GM18508 (cell line): ENCODE data around the gene DOCK1.

Source experiments
- ATAC-seq: cut with Tn5 transposase; IDR thresholded peaks from one replicate; pipeline ENCODE4 v1.9.1; 2021; ENCODE audit warnings: moderate number of reproducible peaks; ENCODE audit not compliant: insufficient read depth, unreplicated experiment

Gene DOCK1

DNA sequence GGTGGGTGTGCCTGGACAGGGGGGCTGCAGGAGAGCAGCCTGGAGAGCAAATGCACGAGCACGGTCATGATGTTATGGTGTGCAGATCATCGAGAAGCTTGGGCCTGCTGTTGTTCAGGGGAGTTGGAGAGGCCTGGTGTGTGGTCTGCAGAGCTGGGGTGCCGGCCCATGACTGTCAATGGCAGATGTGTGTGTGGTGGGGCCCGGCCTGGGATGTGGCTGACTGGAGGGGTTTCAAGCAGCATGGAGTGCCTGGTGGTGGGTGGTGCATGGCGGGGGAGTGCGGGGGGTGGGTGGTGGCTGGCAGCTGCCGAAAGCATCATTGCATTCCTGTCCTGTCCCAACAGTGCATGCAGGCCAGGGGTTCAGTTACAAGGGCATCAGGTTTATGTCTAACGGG, 122.6 kb downstream of the DOCK1 start:
- ATAC-seq: no peak

GRCh38 chr10:127028556-127028955, 123.3 kb downstream of the DOCK1 start:
- no peak for ATAC-seq

GRCh38 chr10:127029061-127029460, 123.8 kb downstream of the DOCK1 start:
- no peak for ATAC-seq

- ATAC-seq: no peak
Observed at GRCh38 chr10:127033216-127034033, 128.2 kb downstream of the DOCK1 start.

GRCh38 chr10:127034034-127034633, 128.9 kb downstream of the DOCK1 start:
- no peak for ATAC-seq

DNA sequence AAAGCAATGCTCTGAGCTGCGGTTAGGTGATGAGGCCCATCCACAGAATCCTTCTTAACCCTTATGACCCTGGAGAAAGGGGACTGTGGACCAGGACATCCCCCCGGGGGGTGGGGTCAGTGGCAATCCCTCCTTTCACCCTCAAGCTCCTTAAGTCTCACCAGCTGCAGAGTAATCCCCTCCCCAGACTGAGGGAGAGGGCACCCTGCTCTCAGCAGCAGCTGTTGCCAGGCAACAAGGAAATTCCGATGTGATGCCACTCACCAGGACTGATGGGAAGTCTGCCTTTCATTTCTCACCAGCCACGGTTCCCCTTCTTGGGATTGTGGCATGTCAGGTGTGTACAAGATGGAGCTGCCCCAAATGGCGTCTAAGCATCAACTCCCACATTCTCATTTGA, 129.6 kb downstream of the DOCK1 start:
- no peak for ATAC-seq

DNA sequence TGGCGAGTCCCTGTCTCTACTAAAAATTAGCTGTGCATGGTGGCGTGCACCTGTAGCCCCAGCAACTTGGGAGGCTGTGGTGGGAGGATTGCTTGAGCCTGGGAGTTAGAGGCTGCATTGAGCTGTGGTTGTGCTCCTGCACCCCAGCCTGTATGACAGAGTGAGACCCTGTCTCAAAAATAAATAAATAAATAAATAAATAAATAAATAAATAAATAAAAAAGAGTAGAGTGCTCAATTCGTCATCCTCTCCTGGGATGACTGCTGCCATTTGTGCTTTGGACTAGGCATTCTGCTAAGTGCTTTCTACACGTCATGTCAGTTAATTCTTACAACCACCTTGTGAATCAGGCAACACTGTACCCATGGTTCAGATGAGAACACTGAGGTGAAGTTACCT, 130.6 kb downstream of the DOCK1 start:
- ATAC-seq: no peak

DNA sequence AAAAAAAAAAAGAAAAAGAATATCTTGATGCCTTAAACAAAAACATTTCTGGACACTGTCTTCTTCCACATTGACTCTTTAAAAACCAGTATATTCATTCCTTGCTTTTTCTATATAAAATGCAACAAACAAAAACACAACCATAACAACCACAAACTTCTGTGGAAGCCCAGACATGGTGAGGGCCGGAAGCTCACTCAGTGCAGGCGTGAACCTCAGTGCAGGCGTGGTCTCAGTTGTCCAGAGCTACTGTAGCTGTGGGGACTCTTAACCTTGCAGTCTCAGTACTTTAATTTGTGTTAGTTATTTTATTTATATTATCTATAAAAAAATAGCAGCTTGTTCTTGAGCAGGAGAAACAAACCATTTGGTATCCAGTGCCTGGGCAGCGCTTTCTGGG, 131.8 kb downstream of the DOCK1 start:
- ATAC-seq: no peak

DNA sequence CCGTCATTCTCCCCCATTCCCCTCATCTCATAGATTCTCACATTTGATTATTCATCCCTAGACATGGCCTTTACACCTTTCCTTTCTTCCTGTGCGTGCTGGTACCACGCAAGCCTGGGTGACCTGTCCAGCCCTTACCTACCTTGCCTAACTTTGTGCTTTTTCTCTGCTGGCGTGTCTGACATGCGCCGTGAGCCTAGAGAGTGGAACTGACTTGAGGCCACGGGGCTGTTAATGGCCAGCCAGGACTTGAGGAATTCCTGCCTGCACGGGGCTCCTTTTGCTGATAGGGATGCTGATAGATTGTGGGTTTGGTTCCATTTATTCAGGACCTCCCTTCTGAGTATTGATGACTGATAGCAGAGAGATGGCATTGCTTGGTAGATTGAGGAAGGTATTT, 134.2 kb downstream of the DOCK1 start:
- no peak for ATAC-seq

DNA sequence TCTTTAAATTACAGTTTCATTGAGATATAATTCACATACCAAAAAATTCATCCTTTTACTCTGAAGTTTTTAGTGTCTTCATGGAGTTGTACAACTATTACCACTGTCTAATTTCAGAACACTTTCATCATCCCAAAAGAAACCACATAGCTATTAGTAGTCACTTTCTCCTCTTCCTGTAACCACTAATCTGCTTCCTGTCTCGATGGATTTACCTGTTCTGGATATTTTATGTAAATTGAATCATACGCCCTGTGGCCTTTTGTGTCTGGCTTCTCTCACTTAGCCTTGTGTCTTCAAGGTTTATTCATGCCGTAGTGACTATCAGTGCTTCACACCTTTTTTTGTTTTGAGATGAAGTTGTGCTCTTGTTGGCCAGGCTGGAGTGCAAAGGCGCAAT, 135.5 kb downstream of the DOCK1 start:
- no peak for ATAC-seq

- ATAC-seq: no peak
Observed at GRCh38 chr10:127041552-127041951, 136.3 kb downstream of the DOCK1 start.

- no peak for ATAC-seq
Observed at GRCh38 chr10:127043301-127043700, 138.1 kb downstream of the DOCK1 start.

GRCh38 chr10:127044186-127044585, 139.0 kb downstream of the DOCK1 start:
- ATAC-seq: no peak

DNA sequence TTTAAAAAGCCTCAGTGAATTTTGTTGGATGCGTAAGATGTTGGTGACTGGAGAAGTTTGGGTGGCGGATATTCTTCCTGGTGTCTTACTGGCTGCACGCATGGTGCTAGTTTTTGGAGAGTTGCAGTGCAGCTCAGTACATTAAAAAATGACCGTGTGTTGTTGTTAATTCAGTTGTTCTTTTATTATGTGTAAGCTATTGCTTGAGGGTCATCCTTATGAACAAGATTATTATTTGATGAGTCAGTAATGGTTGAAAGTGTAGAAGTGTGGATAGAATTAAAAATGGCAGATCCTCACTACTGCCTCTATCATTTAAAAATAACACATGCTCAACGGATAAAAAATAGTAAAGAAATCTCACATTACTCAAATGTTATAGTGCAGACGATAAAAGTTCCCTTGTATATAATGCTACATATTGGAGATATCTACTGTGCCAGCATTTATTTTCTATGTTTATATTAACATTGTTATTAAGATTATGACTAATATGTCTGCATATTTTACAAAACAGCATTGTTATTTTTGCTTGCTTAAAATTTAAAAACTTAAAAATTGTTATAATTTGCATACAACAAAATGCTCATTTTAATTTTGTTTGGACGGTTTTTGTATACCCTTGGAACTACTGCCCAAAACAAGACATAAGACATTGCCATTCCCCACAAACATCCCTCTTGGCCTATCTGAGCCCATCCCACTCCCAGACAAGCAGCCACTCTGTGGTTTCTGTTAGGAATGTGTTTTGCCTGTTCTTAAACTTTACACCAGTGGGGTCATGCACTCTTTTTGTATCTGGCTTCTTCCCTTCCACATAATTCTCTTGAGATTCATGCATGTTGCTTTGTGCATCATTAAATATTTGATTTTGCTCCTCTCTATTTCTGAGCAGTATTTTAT, 142.0 kb downstream of the DOCK1 start:
- ATAC-seq: no peak

GRCh38 chr10:127047878-127048238, 142.6 kb downstream of the DOCK1 start:
- ATAC-seq: no peak

GRCh38 chr10:127048630-127049029, 143.4 kb downstream of the DOCK1 start:
- no peak for ATAC-seq

DNA sequence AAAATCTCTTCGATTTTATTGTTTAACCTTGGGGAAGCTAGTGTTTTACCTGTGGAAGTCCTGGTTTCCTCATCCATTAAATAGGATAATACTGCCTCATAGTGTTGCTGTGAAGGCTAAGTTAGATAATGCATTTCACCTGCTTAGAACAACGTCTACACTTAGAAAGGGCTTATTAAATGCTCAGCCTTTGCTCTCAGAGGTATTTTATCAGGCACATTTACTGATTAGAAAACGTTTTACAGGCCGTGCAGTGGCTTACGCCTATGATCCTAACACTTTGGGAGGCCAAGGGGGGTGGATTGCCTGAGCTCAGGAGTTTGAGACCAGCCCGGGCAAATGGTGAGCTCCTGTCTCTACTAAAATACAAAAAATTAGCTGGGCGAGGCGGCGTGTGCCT, 146.8 kb downstream of the DOCK1 start:
- ATAC-seq: no peak

GRCh38 chr10:127055263-127055662, 150.0 kb downstream of the DOCK1 start:
- ATAC-seq: no peak

DNA sequence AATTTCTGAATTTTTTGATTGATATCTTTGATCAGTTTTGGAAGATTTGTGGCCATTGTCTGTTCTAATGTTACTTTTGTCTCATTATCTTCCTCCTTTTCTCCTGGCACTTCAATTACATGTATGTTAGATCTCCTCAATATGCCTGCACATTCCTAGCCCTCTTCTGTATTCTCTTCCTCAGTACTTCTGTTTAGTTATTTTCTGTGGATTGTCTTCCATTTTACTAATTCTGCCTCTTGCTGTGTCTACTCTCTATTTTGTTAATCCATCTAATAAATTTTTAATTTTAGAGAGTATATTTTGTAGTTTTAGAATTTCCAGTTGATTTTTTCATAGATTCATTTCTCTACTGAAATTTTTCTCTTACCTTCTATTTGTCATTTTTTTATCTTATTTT, 154.1 kb downstream of the DOCK1 start:
- ATAC-seq: no peak

GRCh38 chr10:127063762-127064161, 158.5 kb downstream of the DOCK1 start:
- ATAC-seq: no peak

- ATAC-seq: no peak
Observed at GRCh38 chr10:127064474-127064873, 159.2 kb downstream of the DOCK1 start.
